WTC11 (cell line): ENCODE data around the gene GLT8D2. TPM values are rescaled to one million over a fixed set of nuclear protein-coding genes. Genes with fewer than 3 reads are reported as not detected.

Experiments used
- ATAC-seq: fragments of 200-7000 bp; cut with Tn5 transposase; 2 replicates; pipeline ENCODE4 v1.10.0; 2021; ENCODE audit warnings: mild to moderate bottlenecking, moderate library complexity
- CTCF ChIA-PET: fragments of 300-600 bp; sonication (Branson Sonifier 250); formaldehyde crosslinking; loops from one replicate; lab custom pipeline; 2021; ENCODE audit warnings: antibody characterized with exemption; lab: Charles Lee
- POLR2A ChIA-PET: fragments of 350-600 bp; sonication (Branson Sonifier 250); formaldehyde crosslinking; loops from one replicate; lab custom pipeline; 2021; ENCODE audit warnings: antibody characterized with exemption; lab: Charles Lee
- DNase-seq: peaks from one replicate; pipeline ENCODE4 v3.0.0; 2021; ENCODE audit warnings: low spot score
- H3K27ac Mint-ChIP-seq: 2 replicates; pipeline ENCODE4 v1.8.0; 2021; ENCODE audit warnings: mixed read lengths
- H3K27me3 Mint-ChIP-seq: 2 replicates; pipeline ENCODE4 v1.8.0; 2021; ENCODE audit warnings: low read depth, mild to moderate bottlenecking, moderate library complexity, mixed read lengths
- H3K36me3 Mint-ChIP-seq: 2 replicates; pipeline ENCODE4 v1.8.0; 2021; ENCODE audit warnings: mixed read lengths
- H3K4me1 Mint-ChIP-seq: 2 replicates; pipeline ENCODE4 v1.8.0; 2022; ENCODE audit warnings: mixed read lengths
- H3K4me3 Mint-ChIP-seq: 2 replicates; pipeline ENCODE4 v1.8.0; 2021; ENCODE audit warnings: mild to moderate bottlenecking, moderate library complexity, mixed read lengths
- H3K9me3 Mint-ChIP-seq: 2 replicates; pipeline ENCODE4 v1.8.0; 2021; ENCODE audit warnings: mixed read lengths
- E2F5 ChIP-seq: sonication (generic); formaldehyde crosslinking; IDR thresholded peaks from 2 replicates; pipeline ENCODE4 v1.8.1; 2022; ENCODE audit warnings: mild to moderate bottlenecking, moderate library complexity, missing genetic modification reagents
- MAX ChIP-seq: sonication (generic); formaldehyde crosslinking; IDR thresholded peaks from 2 replicates; pipeline ENCODE4 v1.8.0; 2022; ENCODE audit warnings: mild to moderate bottlenecking, missing genetic modification reagents
- PREB ChIP-seq: sonication (generic); formaldehyde crosslinking; IDR thresholded peaks from 2 replicates; pipeline ENCODE4 v1.8.1; 2022; ENCODE audit warnings: mild to moderate bottlenecking, missing genetic modification reagents, moderate library complexity, borderline replicate concordance
- ZNF281 ChIP-seq: sonication (generic); formaldehyde crosslinking; IDR thresholded peaks from 2 replicates; pipeline ENCODE4 v1.8.0; 2023; ENCODE audit warnings: mild to moderate bottlenecking, missing genetic modification reagents
- total RNA-seq: library from RNA; stranded (reverse); gene quantifications from 3 replicates; pipeline ENCODE4 v1.2.3, GENCODE V29; 2021
- TF ChIP-seq, protein P1 (sequence below): fragments of 250-450 bp; sonication (Bioruptor Pico); IDR thresholded peaks from 2 replicates; pipeline ENCODE4 v1.9.0; 2021; ENCODE audit warnings: mild to moderate bottlenecking, borderline replicate concordance
- TF ChIP-seq, protein P2 (sequence below): sonication (generic); formaldehyde crosslinking; IDR thresholded peaks from 2 replicates; pipeline ENCODE4 v1.8.0; 2022; ENCODE audit warnings: missing genetic modification reagents
- TF ChIP-seq, protein P3 (sequence below): sonication (generic); formaldehyde crosslinking; conservative IDR thresholded peaks from 2 replicates; pipeline ENCODE4 v1.8.1; 2022; ENCODE audit warnings: mild to moderate bottlenecking, missing genetic modification reagents

The GLT8D2 gene
- total RNA-seq, 1 experiment from 2014 or later = 4.5 TPM

GRCh38 chr12:104080764-104081163 is 30.8 kb upstream of the GLT8D2 start:
- Mint-ChIP-seq H3K9me3 (no peaks in the 10 kb centered on the region), H3K4me1 (no peaks in the 10 kb centered on the region)
- CTCF ChIA-PET = interaction anchor here (2.0 kb wide), 1 partner anchor 28 kb away, joined by 5 read pairs; no protein-coding TSS in a partner anchor

More at GRCh38 chr12:104080764-104081163, 30.8 kb upstream of the GLT8D2 start:
- Mint-ChIP-seq H3K36me3 (no peaks in the 10 kb centered on the region), H3K4me3 (no peak overlapping the region), H3K27ac (no peak overlapping the region), H3K27me3 (no peaks in the 10 kb centered on the region; the same call in 1 of the 2 replicates)
- TF ChIP-seq, protein P1, sequence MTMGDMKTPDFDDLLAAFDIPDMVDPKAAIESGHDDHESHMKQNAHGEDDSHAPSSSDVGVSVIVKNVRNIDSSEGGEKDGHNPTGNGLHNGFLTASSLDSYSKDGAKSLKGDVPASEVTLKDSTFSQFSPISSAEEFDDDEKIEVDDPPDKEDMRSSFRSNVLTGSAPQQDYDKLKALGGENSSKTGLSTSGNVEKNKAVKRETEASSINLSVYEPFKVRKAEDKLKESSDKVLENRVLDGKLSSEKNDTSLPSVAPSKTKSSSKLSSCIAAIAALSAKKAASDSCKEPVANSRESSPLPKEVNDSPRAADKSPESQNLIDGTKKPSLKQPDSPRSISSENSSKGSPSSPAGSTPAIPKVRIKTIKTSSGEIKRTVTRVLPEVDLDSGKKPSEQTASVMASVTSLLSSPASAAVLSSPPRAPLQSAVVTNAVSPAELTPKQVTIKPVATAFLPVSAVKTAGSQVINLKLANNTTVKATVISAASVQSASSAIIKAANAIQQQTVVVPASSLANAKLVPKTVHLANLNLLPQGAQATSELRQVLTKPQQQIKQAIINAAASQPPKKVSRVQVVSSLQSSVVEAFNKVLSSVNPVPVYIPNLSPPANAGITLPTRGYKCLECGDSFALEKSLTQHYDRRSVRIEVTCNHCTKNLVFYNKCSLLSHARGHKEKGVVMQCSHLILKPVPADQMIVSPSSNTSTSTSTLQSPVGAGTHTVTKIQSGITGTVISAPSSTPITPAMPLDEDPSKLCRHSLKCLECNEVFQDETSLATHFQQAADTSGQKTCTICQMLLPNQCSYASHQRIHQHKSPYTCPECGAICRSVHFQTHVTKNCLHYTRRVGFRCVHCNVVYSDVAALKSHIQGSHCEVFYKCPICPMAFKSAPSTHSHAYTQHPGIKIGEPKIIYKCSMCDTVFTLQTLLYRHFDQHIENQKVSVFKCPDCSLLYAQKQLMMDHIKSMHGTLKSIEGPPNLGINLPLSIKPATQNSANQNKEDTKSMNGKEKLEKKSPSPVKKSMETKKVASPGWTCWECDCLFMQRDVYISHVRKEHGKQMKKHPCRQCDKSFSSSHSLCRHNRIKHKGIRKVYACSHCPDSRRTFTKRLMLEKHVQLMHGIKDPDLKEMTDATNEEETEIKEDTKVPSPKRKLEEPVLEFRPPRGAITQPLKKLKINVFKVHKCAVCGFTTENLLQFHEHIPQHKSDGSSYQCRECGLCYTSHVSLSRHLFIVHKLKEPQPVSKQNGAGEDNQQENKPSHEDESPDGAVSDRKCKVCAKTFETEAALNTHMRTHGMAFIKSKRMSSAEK (CRISPR knock-in tag) = no peak
- no peak for TF ChIP-seq E2F5 (CRISPR knock-in tag)
- TF ChIP-seq, protein P2, sequence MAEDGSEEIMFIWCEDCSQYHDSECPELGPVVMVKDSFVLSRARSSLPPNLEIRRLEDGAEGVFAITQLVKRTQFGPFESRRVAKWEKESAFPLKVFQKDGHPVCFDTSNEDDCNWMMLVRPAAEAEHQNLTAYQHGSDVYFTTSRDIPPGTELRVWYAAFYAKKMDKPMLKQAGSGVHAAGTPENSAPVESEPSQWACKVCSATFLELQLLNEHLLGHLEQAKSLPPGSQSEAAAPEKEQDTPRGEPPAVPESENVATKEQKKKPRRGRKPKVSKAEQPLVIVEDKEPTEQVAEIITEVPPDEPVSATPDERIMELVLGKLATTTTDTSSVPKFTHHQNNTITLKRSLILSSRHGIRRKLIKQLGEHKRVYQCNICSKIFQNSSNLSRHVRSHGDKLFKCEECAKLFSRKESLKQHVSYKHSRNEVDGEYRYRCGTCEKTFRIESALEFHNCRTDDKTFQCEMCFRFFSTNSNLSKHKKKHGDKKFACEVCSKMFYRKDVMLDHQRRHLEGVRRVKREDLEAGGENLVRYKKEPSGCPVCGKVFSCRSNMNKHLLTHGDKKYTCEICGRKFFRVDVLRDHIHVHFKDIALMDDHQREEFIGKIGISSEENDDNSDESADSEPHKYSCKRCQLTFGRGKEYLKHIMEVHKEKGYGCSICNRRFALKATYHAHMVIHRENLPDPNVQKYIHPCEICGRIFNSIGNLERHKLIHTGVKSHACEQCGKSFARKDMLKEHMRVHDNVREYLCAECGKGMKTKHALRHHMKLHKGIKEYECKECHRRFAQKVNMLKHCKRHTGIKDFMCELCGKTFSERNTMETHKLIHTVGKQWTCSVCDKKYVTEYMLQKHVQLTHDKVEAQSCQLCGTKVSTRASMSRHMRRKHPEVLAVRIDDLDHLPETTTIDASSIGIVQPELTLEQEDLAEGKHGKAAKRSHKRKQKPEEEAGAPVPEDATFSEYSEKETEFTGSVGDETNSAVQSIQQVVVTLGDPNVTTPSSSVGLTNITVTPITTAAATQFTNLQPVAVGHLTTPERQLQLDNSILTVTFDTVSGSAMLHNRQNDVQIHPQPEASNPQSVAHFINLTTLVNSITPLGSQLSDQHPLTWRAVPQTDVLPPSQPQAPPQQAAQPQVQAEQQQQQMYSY = no peak
- no peak for TF ChIP-seq PREB (CRISPR knock-in tag)
- no peak for TF ChIP-seq ZNF281 (CRISPR knock-in tag)
- no peak for TF ChIP-seq MAX (CRISPR knock-in tag)
- TF ChIP-seq, protein P3, sequence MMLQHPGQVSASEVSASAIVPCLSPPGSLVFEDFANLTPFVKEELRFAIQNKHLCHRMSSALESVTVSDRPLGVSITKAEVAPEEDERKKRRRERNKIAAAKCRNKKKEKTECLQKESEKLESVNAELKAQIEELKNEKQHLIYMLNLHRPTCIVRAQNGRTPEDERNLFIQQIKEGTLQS = no peak
- ATAC-seq (no peak), DNase-seq (no peak)
- POLR2A ChIA-PET = no interaction called here
